CD4-positive, CD25-positive, alpha-beta regulatory T cell (primary cell): ENCODE results near the gene TTC7B. TPM values are rescaled to one million over a fixed set of nuclear protein-coding genes. Genes with fewer than 3 reads are reported as not detected.
A peak's percentile ranks its signal among the peaks of the same experiment; 100 is the strongest.

Source experiments
- ATAC-seq, 2 donors: fragments of 150-1000 bp; cut with Tn5 transposase; one replicate each; pipeline ENCODE4 v1.10.0; 2021; ENCODE audit warnings: low read depth in 2 of 2, moderate number of reproducible peaks in 2 of 2, moderate library complexity in 1 of 2
- DNase-seq, 3 donors: peaks; one replicate each; pipeline versions ENCODE4 v3.0.0 to v3.0.0-alpha.2; 2012 to 2022; ENCODE audit warnings: mixed read lengths in 1 of 3
- H3K27ac ChIP-seq: one replicate; pipeline ENCODE4 v1.7.0; 2013; ENCODE audit warnings: mild to moderate bottlenecking, low read length; ENCODE audit not compliant: insufficient read depth, poor library complexity, severe bottlenecking
- H3K27me3 ChIP-seq: one replicate; pipeline ENCODE4 v1.7.0; 2013; ENCODE audit warnings: low read length; ENCODE audit not compliant: control insufficient read depth, insufficient read depth
- H3K36me3 ChIP-seq: one replicate; pipeline ENCODE4 v1.7.0; 2013; ENCODE audit warnings: mild to moderate bottlenecking, low read length, moderate library complexity; ENCODE audit not compliant: control insufficient read depth, insufficient read depth
- H3K4me1 ChIP-seq: 2 replicates; pipeline ENCODE4 v1.7.0; 2013; ENCODE audit warnings: mild to moderate bottlenecking, low read length; ENCODE audit not compliant: insufficient read depth, control insufficient read depth, poor library complexity, severe bottlenecking
- H3K4me3 ChIP-seq: one replicate; pipeline ENCODE4 v1.7.0; 2013; ENCODE audit warnings: low read depth, mild to moderate bottlenecking, low read length, moderate library complexity
- H3K9me3 ChIP-seq, 2 experiments: 1 replicate in 1 of 2; 2 replicates in 1 of 2; pipeline ENCODE4 v1.7.0; 2013; ENCODE audit warnings: low read length in 2 of 2, mild to moderate bottlenecking in 1 of 2, moderate library complexity in 1 of 2; ENCODE audit not compliant: control insufficient read depth in 2 of 2
- H3K27ac Mint-ChIP-seq, 3 donors: one replicate each; pipeline ENCODE4 v1.8.0; 2020 to 2022; ENCODE audit warnings: mild to moderate bottlenecking in 3 of 3, mixed read lengths in 3 of 3, moderate library complexity in 2 of 3
- H3K27me3 Mint-ChIP-seq: one replicate; pipeline ENCODE4 v1.8.0; 2022; ENCODE audit warnings: mild to moderate bottlenecking, mixed read lengths
- H3K36me3 Mint-ChIP-seq: one replicate; pipeline ENCODE4 v1.8.0; 2020; ENCODE audit warnings: mixed read lengths
- H3K4me1 Mint-ChIP-seq, 4 donors: one replicate each; pipeline ENCODE4 v1.8.0; 2020 to 2022; ENCODE audit warnings: mixed read lengths in 4 of 4, mild to moderate bottlenecking in 1 of 4
- H3K4me3 Mint-ChIP-seq, 4 donors: one replicate each; pipeline ENCODE4 v1.8.0; 2020 to 2022; ENCODE audit warnings: mild to moderate bottlenecking in 4 of 4, mixed read lengths in 4 of 4, moderate library complexity in 3 of 4
- H3K9me3 Mint-ChIP-seq, 7 donors: one replicate each; pipeline ENCODE4 v1.8.0; 2020 to 2022; ENCODE audit warnings: mixed read lengths in 7 of 7, mild to moderate bottlenecking in 3 of 7, moderate library complexity in 2 of 7
- polyA plus RNA-seq, 4 donors: library from polyadenylated mRNA; unstranded; fragments of 300-500 nt; fragmentation: Illumina TruSeq; gene quantifications; one replicate each; pipeline ENCODE4 v1.2.3, GENCODE V29; 2021
- total RNA-seq: library from RNA; stranded (reverse); gene quantifications from one replicate; pipeline ENCODE4 v1.2.3, GENCODE V29; 2022

Gene TTC7B
- total and polyA plus RNA-seq, 5 donors from 2014 or later, result 0.88 to 7.8 (median 1.0) TPM

DNA sequence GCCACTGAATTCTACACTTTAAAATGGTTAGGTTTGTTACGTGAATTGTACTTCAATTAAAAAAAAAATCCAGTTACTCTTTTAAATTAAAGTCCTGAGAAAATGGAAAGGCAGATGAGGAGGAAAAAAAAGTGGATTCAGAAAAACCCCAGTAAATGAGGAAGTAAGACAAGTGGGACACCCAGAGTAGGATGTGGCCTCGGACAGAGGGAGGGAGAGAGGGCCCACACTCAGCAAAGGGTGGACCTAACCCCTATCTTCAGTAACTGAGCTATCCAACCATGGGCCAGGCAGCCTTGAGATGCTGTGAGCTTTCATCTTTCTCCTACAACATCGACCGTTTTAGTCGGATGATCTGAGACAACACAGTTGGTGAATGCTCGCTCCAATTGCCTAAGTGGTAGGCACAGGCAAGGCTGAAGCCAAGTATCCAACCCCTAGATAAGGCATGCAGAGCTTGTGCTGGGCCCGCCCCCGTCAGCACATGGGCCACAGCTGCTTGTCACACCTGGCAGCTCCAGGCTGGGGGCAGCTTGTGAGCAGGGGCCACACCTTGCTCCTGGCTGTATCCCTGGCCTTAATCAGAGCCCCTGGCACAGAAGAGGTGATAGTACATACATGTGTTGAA lies 142.1 kb downstream of the TTC7B start:
- DNase-seq (no peak), ATAC-seq (no peak)
- H3K27ac ChIP-seq, result no peak overlapping the region
- peaks cover 34% of the 10 kb centered on the region for H3K4me1 ChIP-seq
- Mint-ChIP-seq H3K4me1 (peaks cover 31 to 71% (median 55%) of the 10 kb centered on the region in 4 donors), H3K9me3 (peaks cover 0 to 6% (median 2%) of the 10 kb centered on the region in 7 donors), H3K36me3 (peaks cover 3% of the 10 kb centered on the region), H3K27ac (peak overlapping the region in 1 of 3 donors; percentile 57), H3K27me3 (no peaks in the 10 kb centered on the region), H3K4me3 (no peak overlapping the region)
- H3K4me3 ChIP-seq, result no peak overlapping the region
- H3K9me3 ChIP-seq, result peaks cover 0 to 1% of the 10 kb centered on the region in 2 experiments
- H3K27me3 ChIP-seq, result no peaks in the 10 kb centered on the region
- H3K36me3 ChIP-seq, result no peaks in the 10 kb centered on the region

DNA sequence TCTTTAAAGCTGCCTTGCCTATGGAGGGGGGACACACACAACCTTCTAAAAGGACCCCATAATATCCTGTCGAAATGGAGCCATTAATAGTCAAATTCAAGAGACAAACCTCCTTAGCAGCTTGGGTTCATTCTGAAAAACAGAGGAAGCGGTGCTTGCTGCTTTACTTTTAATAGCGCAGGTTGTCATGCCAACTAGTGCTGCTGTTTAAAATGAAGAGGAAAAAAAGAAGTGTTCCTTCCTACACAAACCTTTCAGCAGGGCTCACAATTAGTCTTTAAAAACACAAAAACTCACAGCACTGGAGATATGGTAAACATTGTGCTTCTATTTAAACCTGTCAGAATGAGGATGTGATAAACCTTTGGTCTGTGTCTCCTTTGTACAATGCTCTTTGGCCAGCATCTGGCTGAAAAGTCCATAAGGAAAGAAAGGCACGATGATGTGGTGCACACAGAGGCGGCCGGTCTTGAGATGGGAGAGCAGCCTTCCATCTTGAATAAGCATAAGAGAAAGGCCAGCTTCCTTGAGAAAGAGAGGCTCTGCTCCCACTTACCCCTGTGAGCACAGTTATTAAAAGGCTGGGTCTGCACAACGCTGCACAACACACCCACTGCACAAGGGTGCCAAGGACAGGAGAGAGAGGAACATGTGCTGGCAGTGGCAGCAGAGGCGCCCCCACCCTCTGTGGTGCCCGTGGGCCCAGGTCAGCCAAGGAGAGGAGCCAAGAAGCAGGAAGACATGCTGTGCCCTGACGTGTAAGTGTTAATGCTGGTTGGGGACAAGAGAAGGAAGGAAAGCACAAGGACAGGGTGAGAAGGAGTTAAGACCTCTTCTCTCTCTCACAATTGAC lies 144.6 kb downstream of the TTC7B start:
- peak in 2 of 3 donors; percentile 20 to 39 for DNase-seq
- peak overlapping the region; percentile 33 to 88 (median 87) for H3K27ac Mint-ChIP-seq

DNA sequence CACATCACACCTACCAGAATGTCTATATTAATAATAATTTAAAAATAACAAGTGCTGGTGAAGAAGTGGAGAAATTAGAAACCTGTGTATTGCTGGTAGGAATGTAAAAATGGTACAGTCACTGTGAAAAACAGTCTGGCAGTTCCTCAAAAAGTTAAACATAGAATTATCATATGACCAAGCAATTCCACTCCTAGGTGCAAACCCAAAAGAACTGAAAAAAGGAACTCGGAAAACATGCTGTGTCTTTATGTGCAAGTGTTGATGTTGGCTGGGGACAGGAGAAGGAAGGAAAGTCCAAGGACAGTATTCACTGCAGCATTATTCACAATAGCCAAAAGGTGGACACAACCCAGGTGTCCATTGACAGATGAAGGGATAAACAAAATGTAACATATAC lies 146.5 kb downstream of the TTC7B start:
- H3K9me3 ChIP-seq, result peaks cover 0 to 5% of the 10 kb centered on the region in 2 experiments
- no peaks in the 10 kb centered on the region for H3K36me3 ChIP-seq
- H3K4me3 ChIP-seq, result no peak overlapping the region
- H3K4me1 ChIP-seq, result peaks cover 8% of the 10 kb centered on the region
- ATAC-seq (no peak), DNase-seq (no peak)
- Mint-ChIP-seq H3K4me3 (no peak overlapping the region), H3K36me3 (peaks cover 3% of the 10 kb centered on the region), H3K9me3 (peaks cover 0 to 6% (median 2%) of the 10 kb centered on the region in 7 donors), H3K27ac (no peak overlapping the region), H3K4me1 (peaks cover 14 to 34% (median 29%) of the 10 kb centered on the region in 4 donors), H3K27me3 (no peaks in the 10 kb centered on the region)
- H3K27me3 ChIP-seq, result no peaks in the 10 kb centered on the region
- no peak overlapping the region for H3K27ac ChIP-seq

More for the DNA sequence above, 144.6 kb downstream of the TTC7B start:
- Histone ChIP-seq H3K27ac (peak overlapping the region; percentile 15), H3K4me3 (peak overlapping the region; percentile 4), H3K9me3 (peaks cover 0 to 5% of the 10 kb centered on the region in 2 experiments), H3K36me3 (no peaks in the 10 kb centered on the region), H3K27me3 (no peaks in the 10 kb centered on the region), H3K4me1 (peaks cover 11% of the 10 kb centered on the region)
- ATAC-seq, result peak; percentile 50 to 68
- peaks cover 21 to 45% (median 36%) of the 10 kb centered on the region in 4 donors for H3K4me1 Mint-ChIP-seq
- H3K36me3 Mint-ChIP-seq, result peaks cover 3% of the 10 kb centered on the region
- peaks cover 0 to 6% (median 2%) of the 10 kb centered on the region in 7 donors for H3K9me3 Mint-ChIP-seq
- peak overlapping the region in 3 of 4 donors; percentile 7 to 65 (median 61) for H3K4me3 Mint-ChIP-seq
- no peaks in the 10 kb centered on the region for H3K27me3 Mint-ChIP-seq

- Histone ChIP-seq H3K27ac (no peak overlapping the region), H3K27me3 (no peaks in the 10 kb centered on the region), H3K9me3 (peaks cover 0 to 5% of the 10 kb centered on the region in 2 experiments), H3K36me3 (no peaks in the 10 kb centered on the region), H3K4me3 (no peak overlapping the region), H3K4me1 (peaks cover 5% of the 10 kb centered on the region)
- Mint-ChIP-seq H3K4me1 (peaks cover 4 to 15% (median 12%) of the 10 kb centered on the region in 4 donors), H3K36me3 (peaks cover 3% of the 10 kb centered on the region), H3K4me3 (no peak overlapping the region), H3K27me3 (no peaks in the 10 kb centered on the region), H3K27ac (no peak overlapping the region), H3K9me3 (peaks cover 0 to 6% (median 2%) of the 10 kb centered on the region in 7 donors)
- ATAC-seq (no peak), DNase-seq (no peak)
These were observed 149.7 kb downstream of the TTC7B start for GRCh38 chr14:90666571-90666970.

- Histone ChIP-seq H3K27me3 (no peaks in the 10 kb centered on the region), H3K36me3 (no peaks in the 10 kb centered on the region), H3K9me3 (peaks cover 0 to 5% of the 10 kb centered on the region in 2 experiments), H3K27ac (no peak overlapping the region), H3K4me3 (no peak overlapping the region), H3K4me1 (no peaks in the 10 kb centered on the region)
- H3K4me3 Mint-ChIP-seq, result no peak overlapping the region
- ATAC-seq (no peak), DNase-seq (no peak)
- H3K4me1 Mint-ChIP-seq, result peaks cover 0 to 8% (median 3%) of the 10 kb centered on the region in 4 donors
- no peak overlapping the region for H3K27ac Mint-ChIP-seq
- no peaks in the 10 kb centered on the region for H3K27me3 Mint-ChIP-seq
- peaks cover 0 to 6% (median 2%) of the 10 kb centered on the region in 7 donors for H3K9me3 Mint-ChIP-seq
- H3K36me3 Mint-ChIP-seq, result peaks cover 3% of the 10 kb centered on the region
These were observed 150.8 kb downstream of the TTC7B start for GRCh38 chr14:90665321-90666000.

GRCh38 chr14:90664911-90665310 lies 151.3 kb downstream of the TTC7B start:
- no peak overlapping the region for H3K27ac Mint-ChIP-seq
- peaks cover 2% of the 10 kb centered on the region for H3K36me3 Mint-ChIP-seq
- DNase-seq, result no peak
- H3K4me1 ChIP-seq, result no peaks in the 10 kb centered on the region
- H3K4me3 ChIP-seq, result no peak overlapping the region
- H3K4me1 Mint-ChIP-seq, result peaks cover 0 to 7% (median under 1%) of the 10 kb centered on the region in 4 donors
- ATAC-seq, result no peak
- H3K36me3 ChIP-seq, result no peaks in the 10 kb centered on the region
- no peaks in the 10 kb centered on the region for H3K27me3 ChIP-seq
- H3K4me3 Mint-ChIP-seq, result no peak overlapping the region
- H3K27ac ChIP-seq, result no peak overlapping the region
- H3K27me3 Mint-ChIP-seq, result no peaks in the 10 kb centered on the region
- H3K9me3 Mint-ChIP-seq, result peaks cover 0 to 3% (median 1%) of the 10 kb centered on the region in 7 donors
- H3K9me3 ChIP-seq, result peaks cover 0 to 5% of the 10 kb centered on the region in 2 experiments

- no peaks in the 10 kb centered on the region for H3K9me3 ChIP-seq
- DNase-seq, result no peak
- H3K4me1 ChIP-seq, result no peaks in the 10 kb centered on the region
- Mint-ChIP-seq H3K4me3 (no peak overlapping the region), H3K27me3 (no peaks in the 10 kb centered on the region), H3K27ac (no peak overlapping the region), H3K9me3 (no peaks in the 10 kb centered on the region), H3K4me1 (peaks cover 0 to 15% (median 7%) of the 10 kb centered on the region in 4 donors), H3K36me3 (no peaks in the 10 kb centered on the region)
- H3K27me3 ChIP-seq, result no peaks in the 10 kb centered on the region
- H3K4me3 ChIP-seq, result no peak overlapping the region
- H3K36me3 ChIP-seq, result no peaks in the 10 kb centered on the region
- ATAC-seq, result no peak
- H3K27ac ChIP-seq, result no peak overlapping the region
These were observed 152.6 kb downstream of the TTC7B start for GRCh38 chr14:90663680-90664079.
